K562 (cell line): ENCODE results near the gene HNRNPDL. TPM values are rescaled to one million over a fixed set of nuclear protein-coding genes. Genes with fewer than 3 reads are reported as not detected.

Experiments used
- polyA plus RNA-seq, 8 experiments: library from polyadenylated mRNA; depleted of rRNA in 4 of 8; stranded (reverse) in 5 of 8; unstranded in 3 of 8; fragments of >200 nt; fragmentation: Nextera tagmentation in 2 of 8; fragmentation: Illumina TruSeq in 1 of 8; extraction: Ambion mirVana in 2 of 8; extraction: Trizol in 1 of 8; gene quantifications; 2 replicates each; pipeline versions ENCODE4 v1.2.1 to v1.2.3, GENCODE V29; 2011 to 2014; ENCODE audit warnings: inconsistent platforms in 1 of 8, missing spikeins in 1 of 8
- small RNA-seq: library from RNA; depleted of rRNA; stranded (forward); fragments of <200 nt; gene quantifications from one replicate; pipeline ENCODE3, GENCODE V24; 2014
- total RNA-seq, 7 experiments: library from RNA; depleted of rRNA in 6 of 7; stranded (reverse); fragments of >200 nt in 6 of 7; fragmentation: Illumina TruSeq in 2 of 7; extraction: Trizol in 2 of 7; gene quantifications; 2 replicates each; pipeline versions ENCODE4 v1.2.1 to v1.2.3, GENCODE V29; 2011 to 2021; ENCODE audit warnings: low replicate concordance in 1 of 7

Gene HNRNPDL
- total and polyA plus RNA-seq, 9 of the 15 experiments (the other 6 are each of a cell fraction or from before 2014, with no cell fraction given): 243 to 652 (median 351) TPM

Small RNA genes lying within 50 kb of the gene (small RNA-seq; reads per million reads assigned to genes)
- not detected for gene RF00150

Other genes with a start within 250 kb of the HNRNPDL start
- gene HNRNPD, start 56.5 kb downstream of the HNRNPDL start, total RNA-seq (2014; rRNA removed): 157 and 160 TPM in 2 replicates
- gene HNRNPD, start 56.5 kb downstream of the HNRNPDL start, total RNA-seq (2014; rRNA removed; fragmentation: Illumina TruSeq; extraction: Trizol): 98.8 and 120 TPM in 2 replicates
- gene HNRNPD, start 56.5 kb downstream of the HNRNPDL start, total RNA-seq (2015; rRNA removed; fragmentation: Illumina TruSeq; extraction: Trizol): 135 and 147 TPM in 2 replicates
- 346 and 422 TPM in 2 replicates for gene HNRNPD, start 56.5 kb downstream of the HNRNPDL start, total RNA-seq (2021)
- gene HNRNPD, start 56.5 kb downstream of the HNRNPDL start, polyA plus RNA-seq (2011; rRNA removed): 92.4 and 129 TPM in 2 replicates
- 851 and 955 TPM in 2 replicates for gene HNRNPD, start 56.5 kb downstream of the HNRNPDL start, polyA plus RNA-seq (2014; fragmentation: Illumina TruSeq; extraction: Trizol)
- 100 to 1,000 TPM; 152 to 187 TPM for gene HNRNPD, start 56.5 kb downstream of the HNRNPDL start, polyA plus RNA-seq (2014; fragmentation: Nextera tagmentation; extraction: Ambion mirVana)
- gene HNRNPD, start 56.5 kb downstream of the HNRNPDL start, polyA plus RNA-seq (2014; rRNA removed): 307 and 442 TPM in 2 replicates
- 44.2 and 52.5 TPM in 2 replicates for gene ENOPH1, start 128 bp upstream of the HNRNPDL start, total RNA-seq (2014; rRNA removed)
- gene ENOPH1, start 128 bp upstream of the HNRNPDL start, total RNA-seq (2014; rRNA removed; fragmentation: Illumina TruSeq; extraction: Trizol): 70.4 and 71.4 TPM in 2 replicates
- 53.7 and 57.1 TPM in 2 replicates for gene ENOPH1, start 128 bp upstream of the HNRNPDL start, total RNA-seq (2015; rRNA removed; fragmentation: Illumina TruSeq; extraction: Trizol)
- gene ENOPH1, start 128 bp upstream of the HNRNPDL start, total RNA-seq (2021): 51.0 and 51.4 TPM in 2 replicates
- 21.0 and 29.8 TPM in 2 replicates for gene ENOPH1, start 128 bp upstream of the HNRNPDL start, polyA plus RNA-seq (2011; rRNA removed)
- 59.8 and 66.5 TPM in 2 replicates for gene ENOPH1, start 128 bp upstream of the HNRNPDL start, polyA plus RNA-seq (2014; fragmentation: Illumina TruSeq; extraction: Trizol)
- 10 to 100 TPM; 33.6 to 38.2 TPM for gene ENOPH1, start 128 bp upstream of the HNRNPDL start, polyA plus RNA-seq (2014; fragmentation: Nextera tagmentation; extraction: Ambion mirVana)
- gene ENOPH1, start 128 bp upstream of the HNRNPDL start, polyA plus RNA-seq (2014; rRNA removed): 48.9 and 58.7 TPM in 2 replicates
- not detected in 2 replicates for gene TMEM150C, start 131.5 kb upstream of the HNRNPDL start, total RNA-seq (2014; rRNA removed)
- not detected in 2 replicates for gene TMEM150C, start 131.5 kb upstream of the HNRNPDL start, total RNA-seq (2014; rRNA removed; fragmentation: Illumina TruSeq; extraction: Trizol)
- gene TMEM150C, start 131.5 kb upstream of the HNRNPDL start, total RNA-seq (2015; rRNA removed; fragmentation: Illumina TruSeq; extraction: Trizol): not detected in 2 replicates
- 0.07 TPM in 2 replicates for gene TMEM150C, start 131.5 kb upstream of the HNRNPDL start, total RNA-seq (2021)
- not detected in 2 replicates for gene TMEM150C, start 131.5 kb upstream of the HNRNPDL start, polyA plus RNA-seq (2011; rRNA removed)
- not detected in 2 replicates for gene TMEM150C, start 131.5 kb upstream of the HNRNPDL start, polyA plus RNA-seq (2014; fragmentation: Illumina TruSeq; extraction: Trizol)
- gene TMEM150C, start 131.5 kb upstream of the HNRNPDL start, polyA plus RNA-seq (2014; fragmentation: Nextera tagmentation; extraction: Ambion mirVana): not detected
- not detected in 2 replicates for gene TMEM150C, start 131.5 kb upstream of the HNRNPDL start, polyA plus RNA-seq (2014; rRNA removed)